Left lung (tissue), 10 donors: ENCODE measurements around the gene MGAT5. TPM values are rescaled to one million over a fixed set of nuclear protein-coding genes. Genes with fewer than 3 reads are reported as not detected.

Experiments used
- ATAC-seq: fragments of 200-7000 bp; cut with Tn5 transposase; one replicate; pipeline ENCODE4 v1.9.1; 2020; ENCODE audit warnings: moderate library complexity
- DNase-seq, 4 donors: peaks; one replicate each; pipeline ENCODE4 v3.0.0-alpha.2; 2013 to 2020
- H3K27ac ChIP-seq, 2 donors: fragments of 200-600 bp; sonication (generic) in 1 of 2; one replicate each; pipeline versions ENCODE4 v1.5.0 to v1.8.0; 2020 to 2021
- H3K27me3 ChIP-seq, 2 donors: fragments of 200-600 bp; sonication (generic) in 1 of 2; one replicate each; pipeline versions ENCODE4 v1.5.0 to v1.8.0; 2020 to 2021
- H3K36me3 ChIP-seq, 2 donors: fragments of 200-600 bp; sonication (generic) in 1 of 2; one replicate each; pipeline versions ENCODE4 v1.5.0 to v1.8.0; 2020 to 2021
- H3K4me1 ChIP-seq, 2 donors: fragments of 200-600 bp; one replicate each; pipeline ENCODE4 v1.8.0; 2021
- H3K4me3 ChIP-seq, 2 donors: fragments of 200-600 bp; sonication (generic) in 1 of 2; one replicate each; pipeline versions ENCODE4 v1.5.0 to v1.8.0; 2020 to 2021; ENCODE audit warnings: mild to moderate bottlenecking in 1 of 2
- H3K9me3 ChIP-seq, 2 donors: fragments of 200-600 bp; sonication (generic) in 1 of 2; one replicate each; pipeline versions ENCODE4 v1.5.0 to v1.8.0; 2020 to 2021
- intact Hi-C, 2 donors: fragments of 100-400 bp; cut with DNase I; formaldehyde crosslinking; loops; one replicate each; pipeline versions ENCODE4 v1.11.2 to v1.14.2; 2022
- polyA plus RNA-seq, 6 donors: library from polyadenylated mRNA; unstranded; fragments of 120-200 nt; gene quantifications; one replicate each; pipeline ENCODE4 v1.2.1, GENCODE V29; 2013; ENCODE audit not compliant: insufficient read length in 6 of 6
- total RNA-seq, 2 donors: library from RNA; stranded (reverse); fragmentation: NEBNext Ultra II Directional; extraction: Animal tissue kit (Norgen Biotek cat#: 25700); gene quantifications; one replicate each; pipeline ENCODE4 v1.2.1, GENCODE V29; 2021
- TF ChIP-seq, protein P1 (sequence below), 2 donors: fragments of 200-600 bp; sonication (generic) in 1 of 2; IDR thresholded peaks; one replicate each; pipeline versions ENCODE4 v1.5.0 to v1.8.0; 2021; ENCODE audit warnings: antibody characterized with exemption in 2 of 2
- donor health status: DM: no; HTN: yes; CAD: no.
- donor health status: DM: no; HTN: no; CAD: no.

MGAT5 gene
- total and polyA plus RNA-seq, 8 donors = 24.5 to 57.0 (median 28.1) TPM

DNA sequence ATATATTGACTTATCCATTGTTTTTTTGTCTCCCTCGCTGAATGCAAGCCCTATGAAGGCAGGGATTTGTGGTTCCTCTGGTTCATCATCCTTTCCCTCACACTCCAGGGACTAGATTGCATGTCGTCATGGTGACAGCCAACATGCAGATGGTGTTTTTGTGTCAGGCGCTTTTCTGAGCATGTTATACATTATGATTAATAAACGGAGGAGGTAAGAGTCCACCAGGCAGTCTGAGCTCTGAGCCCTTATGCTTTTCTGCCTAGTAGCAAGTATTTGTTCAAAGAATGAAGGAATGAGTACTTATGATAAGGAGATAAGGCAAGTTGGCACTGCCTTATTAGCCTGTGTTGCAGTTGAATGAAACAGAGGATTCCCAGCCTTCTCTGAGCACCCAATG is 181.6 kb downstream of the MGAT5 start:
- Histone ChIP-seq H3K9me3 (no peaks in the 10 kb centered on the region), H3K4me3 (no peak overlapping the region), H3K36me3 (peaks cover 0 to 62% of the 10 kb centered on the region in 2 donors), H3K27ac (no peak overlapping the region), H3K4me1 (no peaks in the 10 kb centered on the region), H3K27me3 (no peaks in the 10 kb centered on the region)
- ATAC-seq = peak; percentile 73
- TF ChIP-seq, protein P1, sequence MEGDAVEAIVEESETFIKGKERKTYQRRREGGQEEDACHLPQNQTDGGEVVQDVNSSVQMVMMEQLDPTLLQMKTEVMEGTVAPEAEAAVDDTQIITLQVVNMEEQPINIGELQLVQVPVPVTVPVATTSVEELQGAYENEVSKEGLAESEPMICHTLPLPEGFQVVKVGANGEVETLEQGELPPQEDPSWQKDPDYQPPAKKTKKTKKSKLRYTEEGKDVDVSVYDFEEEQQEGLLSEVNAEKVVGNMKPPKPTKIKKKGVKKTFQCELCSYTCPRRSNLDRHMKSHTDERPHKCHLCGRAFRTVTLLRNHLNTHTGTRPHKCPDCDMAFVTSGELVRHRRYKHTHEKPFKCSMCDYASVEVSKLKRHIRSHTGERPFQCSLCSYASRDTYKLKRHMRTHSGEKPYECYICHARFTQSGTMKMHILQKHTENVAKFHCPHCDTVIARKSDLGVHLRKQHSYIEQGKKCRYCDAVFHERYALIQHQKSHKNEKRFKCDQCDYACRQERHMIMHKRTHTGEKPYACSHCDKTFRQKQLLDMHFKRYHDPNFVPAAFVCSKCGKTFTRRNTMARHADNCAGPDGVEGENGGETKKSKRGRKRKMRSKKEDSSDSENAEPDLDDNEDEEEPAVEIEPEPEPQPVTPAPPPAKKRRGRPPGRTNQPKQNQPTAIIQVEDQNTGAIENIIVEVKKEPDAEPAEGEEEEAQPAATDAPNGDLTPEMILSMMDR (IDR thresholded peaks at IDR 0.05) = no peak
- intact Hi-C loops = no loop called here
- no peak for DNase-seq

DNA sequence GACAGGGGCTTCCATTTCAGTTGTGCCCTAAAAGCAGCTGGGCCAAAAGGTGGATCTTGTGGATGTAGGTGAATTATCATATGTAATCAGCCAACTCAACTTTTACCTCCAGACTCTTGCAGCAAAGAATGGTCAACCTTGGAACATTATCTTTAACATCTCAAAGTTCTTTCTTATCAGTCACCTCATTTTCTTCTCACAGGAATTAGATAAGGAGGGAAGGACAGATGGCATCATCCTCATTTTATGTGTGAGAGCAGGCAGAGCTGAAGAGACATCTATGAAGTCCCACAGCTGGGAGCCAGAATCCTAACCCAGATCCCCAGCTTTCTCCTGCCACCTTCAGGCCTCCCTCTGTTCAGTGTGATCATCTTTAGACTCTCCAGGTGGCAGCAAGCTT is 182.1 kb downstream of the MGAT5 start:
- no peak for DNase-seq
- Histone ChIP-seq H3K9me3 (no peaks in the 10 kb centered on the region), H3K27me3 (no peaks in the 10 kb centered on the region), H3K27ac (no peak overlapping the region), H3K36me3 (peaks cover 0 to 62% of the 10 kb centered on the region in 2 donors), H3K4me3 (no peak overlapping the region), H3K4me1 (no peaks in the 10 kb centered on the region)
- no peak for ATAC-seq
- TF ChIP-seq, protein P1 (IDR thresholded peaks at IDR 0.05) = no peak
- intact Hi-C loops = no loop called here

DNA sequence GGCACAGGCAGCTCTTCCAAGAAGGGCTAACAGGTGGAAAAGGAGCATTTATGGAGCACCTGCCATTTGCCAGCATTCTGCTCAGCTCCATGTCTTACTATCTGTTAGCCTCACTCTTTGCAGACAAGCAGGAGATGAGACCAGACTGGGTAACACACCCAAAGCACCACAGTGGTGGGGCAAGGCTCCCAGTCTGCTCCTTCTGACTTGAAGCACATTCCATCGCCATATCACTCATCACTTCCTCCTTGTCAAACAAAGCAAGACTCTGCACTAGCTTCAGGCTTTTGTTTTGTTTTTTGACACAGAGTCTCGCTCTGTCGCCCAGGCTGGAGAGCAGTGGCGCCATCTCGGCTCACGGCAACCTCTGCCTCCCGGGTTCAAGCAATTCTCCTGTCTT is 182.8 kb downstream of the MGAT5 start:
- no peak overlapping the region for H3K4me3 ChIP-seq
- DNase-seq (no peak), ATAC-seq (no peak)
- TF ChIP-seq, protein P1 (IDR thresholded peaks at IDR 0.05) = no peak
- H3K27me3 ChIP-seq = no peaks in the 10 kb centered on the region
- no peak overlapping the region for H3K27ac ChIP-seq
- H3K36me3 ChIP-seq = peaks cover 0 to 66% of the 10 kb centered on the region in 2 donors
- intact Hi-C loops = no loop called here
- H3K9me3 ChIP-seq = no peaks in the 10 kb centered on the region
- H3K4me1 ChIP-seq = no peaks in the 10 kb centered on the region

DNA sequence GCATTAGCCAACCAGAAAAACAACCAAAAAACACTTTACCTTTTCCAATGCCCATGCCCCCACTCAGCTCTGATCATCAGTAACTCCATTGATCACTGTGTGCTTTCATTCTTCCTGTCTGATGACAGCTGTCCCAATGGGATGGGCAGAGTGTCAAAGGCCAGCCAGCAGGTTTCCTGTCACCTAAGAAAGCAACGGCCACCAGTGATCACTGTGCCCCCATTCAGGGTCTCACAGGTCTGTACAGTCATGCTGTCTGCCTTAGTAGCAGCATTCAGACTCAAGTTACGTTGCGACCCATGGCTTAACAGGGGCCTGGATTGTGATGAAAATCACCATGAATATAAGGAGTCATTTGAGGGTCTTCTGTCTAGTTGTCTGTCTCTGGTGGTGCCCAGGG is 184.5 kb downstream of the MGAT5 start:
- Histone ChIP-seq H3K36me3 (peaks cover 0 to 76% of the 10 kb centered on the region in 2 donors), H3K27ac (no peak overlapping the region), H3K4me1 (no peaks in the 10 kb centered on the region), H3K9me3 (no peaks in the 10 kb centered on the region), H3K4me3 (no peak overlapping the region), H3K27me3 (no peaks in the 10 kb centered on the region)
- ATAC-seq (no peak), DNase-seq (no peak)
- TF ChIP-seq, protein P1 (IDR thresholded peaks at IDR 0.05) = no peak
- intact Hi-C loops = no loop called here

DNA sequence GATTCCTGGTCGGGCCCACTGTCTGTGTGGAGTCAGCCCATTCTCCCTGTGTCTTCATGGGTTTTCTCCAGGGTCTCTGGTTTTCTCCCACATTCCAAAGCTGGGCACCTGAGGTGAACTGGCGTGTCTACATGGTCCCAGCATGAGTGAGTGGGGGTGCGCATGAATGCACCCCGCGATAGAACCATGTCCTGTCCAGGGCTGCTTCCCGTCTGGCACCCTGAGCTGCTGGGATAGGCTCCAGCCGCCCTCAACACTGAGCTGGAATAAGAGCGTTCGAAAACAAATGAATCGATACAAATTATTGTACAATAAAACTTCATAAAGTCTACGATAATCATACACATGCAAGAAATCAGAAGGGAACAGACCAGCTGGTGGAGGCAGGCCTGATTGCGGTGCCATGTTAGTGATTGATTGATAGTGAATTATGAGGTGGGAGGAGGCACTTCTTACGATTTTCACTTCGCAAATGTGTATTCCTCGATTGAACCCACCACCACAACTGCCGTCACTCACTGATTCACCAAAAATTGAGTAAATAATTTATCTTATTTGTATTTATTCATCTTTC is 186.6 kb downstream of the MGAT5 start:
- Histone ChIP-seq H3K4me1 (no peaks in the 10 kb centered on the region), H3K9me3 (no peaks in the 10 kb centered on the region), H3K4me3 (no peak overlapping the region), H3K27me3 (no peaks in the 10 kb centered on the region), H3K36me3 (peaks cover 0 to 80% of the 10 kb centered on the region in 2 donors), H3K27ac (no peak overlapping the region)
- TF ChIP-seq, protein P1 (IDR thresholded peaks at IDR 0.05) = no peak
- ATAC-seq (no peak), DNase-seq (no peak)
- intact Hi-C loops = loop anchor here in 1 of 2 donors (10.0 kb wide), 1 partner anchor 326 kb away; no protein-coding TSS in a partner anchor
